Stomach (tissue), 4 donors: ENCODE results near the gene PIGW.

Experiments used
- CTCF ChIP-seq, 7 experiments: fragments of 450-650 bp in 4 of 7; fragments of 200-600 bp in 3 of 7; sonication (generic) in 3 of 7; IDR thresholded peaks; one replicate each; pipeline ENCODE4 v1.5.1; 2016 to 2019; ENCODE audit warnings: antibody characterized with exemption in 7 of 7, control low read depth in 2 of 7, mild to moderate bottlenecking in 1 of 7
- POLR2A ChIP-seq, 4 donors: fragments of 450-650 bp; IDR thresholded peaks; one replicate each; pipeline ENCODE4 v1.6.1; 2016; ENCODE audit warnings: antibody characterized with exemption in 4 of 4, control low read depth in 2 of 4, mild to moderate bottlenecking in 1 of 4, moderate library complexity in 1 of 4

- TF ChIP-seq CTCF (IDR thresholded peaks at IDR 0.05) (no peak), POLR2A (IDR thresholded peaks at IDR 0.05) (no peak)
Measured at GRCh38 chr17:36494674-36495073, 40.1 kb upstream of the PIGW start.
